Left hindlimb (tissue), 1 donor: ENCODE measurements around the gene ZNF500.
"Not testable (repeated sequence)": the region's sequence is repeated elsewhere in the genome, so short reads cannot be mapped to it uniquely, and the experiment has no call there.

Experiments used
- DNase-seq: peaks from one replicate; pipeline ENCODE4 v3.0.0-alpha.2; 2018

ZNF500 gene

DNA sequence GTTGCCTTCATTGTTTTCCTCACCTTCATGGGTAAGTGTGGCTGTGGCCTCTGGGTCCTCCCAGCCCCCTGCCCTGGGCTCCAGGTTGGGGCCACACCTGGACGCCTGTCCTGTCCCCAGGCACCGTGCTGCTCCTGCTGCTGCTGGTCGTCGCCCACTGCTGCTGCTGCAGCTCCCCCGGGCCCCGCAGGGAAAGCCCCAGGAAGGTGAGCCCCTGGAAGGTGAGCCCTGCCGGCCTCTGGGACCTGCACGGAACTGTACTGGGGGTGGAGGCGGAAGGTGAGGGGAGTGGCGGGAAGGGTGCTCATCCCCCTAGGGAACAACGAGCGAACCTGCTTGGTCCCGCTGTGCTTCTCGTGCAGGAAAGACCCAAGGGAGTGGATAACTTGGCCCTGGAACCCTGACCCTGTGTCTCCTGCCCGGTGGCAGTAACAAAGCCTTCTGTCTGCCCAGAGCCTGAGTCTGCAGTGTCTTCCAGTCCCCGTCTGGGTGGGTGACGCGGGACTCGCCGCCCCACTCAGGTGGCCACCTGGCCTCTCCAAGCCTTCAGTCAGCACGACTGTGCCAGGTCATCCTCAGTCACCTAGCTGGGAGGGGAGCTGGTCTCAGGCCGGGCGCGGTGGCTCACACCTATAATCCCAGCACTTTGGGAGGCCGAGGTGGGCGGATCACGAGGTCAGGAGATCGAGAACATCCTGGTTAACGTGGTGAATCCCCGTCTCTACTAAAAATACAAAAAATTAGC is 29.0 kb upstream of the ZNF500 start:
- DNase-seq: no peak

DNA sequence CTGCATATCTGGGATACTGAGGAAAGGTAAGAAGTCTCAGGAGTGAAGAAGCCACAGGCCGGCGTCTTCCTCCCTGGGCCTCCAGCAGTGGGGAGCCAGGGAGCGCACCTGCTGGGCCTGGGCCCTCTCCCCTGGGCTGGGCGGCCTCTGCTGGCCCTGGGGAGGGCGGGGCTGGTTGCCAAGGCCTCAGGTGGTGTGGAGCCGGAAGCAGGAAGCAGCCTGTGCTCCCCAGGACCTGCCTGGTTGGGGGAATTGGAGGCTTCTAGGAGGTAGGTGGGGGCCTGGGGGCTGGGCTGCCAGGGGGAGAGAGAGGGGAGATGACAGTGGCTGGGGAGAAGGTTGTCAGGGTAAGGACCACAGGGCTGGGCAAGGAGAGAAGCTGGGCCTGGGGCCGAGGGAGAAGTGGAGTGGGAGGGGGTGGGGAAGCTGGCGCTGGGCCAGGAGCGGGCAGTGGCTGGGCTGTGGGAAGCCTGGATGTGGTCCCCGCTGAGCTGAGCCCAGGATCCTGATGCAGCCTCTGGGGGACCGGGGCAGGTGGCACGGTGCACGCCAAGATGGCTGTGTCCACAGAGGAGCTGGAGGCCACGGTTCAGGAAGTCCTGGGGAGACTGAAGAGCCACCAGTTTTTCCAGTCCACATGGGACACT is 28.3 kb upstream of the ZNF500 start, which contains the start of gene SMIM22:
TSS of gene SMIM22 (plus strand) at position 189 of the 647 bp plus-strand sequence. CDS start at position 555, 366 bp downstream.
- no peak for DNase-seq

DNA sequence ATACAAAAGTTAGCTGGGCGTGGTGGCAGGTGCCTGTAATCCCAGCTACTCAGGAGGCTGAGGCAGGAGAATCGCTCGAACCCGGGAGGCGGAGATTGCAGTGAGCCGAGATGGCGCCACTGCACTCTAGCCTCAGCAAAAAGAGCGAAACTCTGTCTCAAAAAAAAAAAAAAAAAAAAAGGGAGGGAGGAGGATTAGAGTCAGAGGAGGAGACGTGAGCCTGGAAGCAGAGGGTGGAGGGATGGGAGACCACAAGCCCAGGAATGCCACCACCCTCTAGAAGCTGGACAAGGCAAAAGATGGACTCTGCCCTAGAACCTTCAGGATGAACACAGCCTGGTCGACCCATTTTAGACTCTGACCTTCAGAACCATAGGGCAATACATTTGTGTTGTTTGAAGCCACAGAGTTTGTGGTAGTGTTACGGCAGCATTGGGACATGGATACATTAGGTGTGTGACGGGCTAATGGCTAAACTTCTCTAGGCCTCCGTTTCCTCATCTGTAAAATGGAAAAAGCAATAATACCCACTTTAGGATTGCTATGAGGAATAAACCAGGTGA is 26.1 kb upstream of the ZNF500 start:
- DNase-seq: no peak

DNA sequence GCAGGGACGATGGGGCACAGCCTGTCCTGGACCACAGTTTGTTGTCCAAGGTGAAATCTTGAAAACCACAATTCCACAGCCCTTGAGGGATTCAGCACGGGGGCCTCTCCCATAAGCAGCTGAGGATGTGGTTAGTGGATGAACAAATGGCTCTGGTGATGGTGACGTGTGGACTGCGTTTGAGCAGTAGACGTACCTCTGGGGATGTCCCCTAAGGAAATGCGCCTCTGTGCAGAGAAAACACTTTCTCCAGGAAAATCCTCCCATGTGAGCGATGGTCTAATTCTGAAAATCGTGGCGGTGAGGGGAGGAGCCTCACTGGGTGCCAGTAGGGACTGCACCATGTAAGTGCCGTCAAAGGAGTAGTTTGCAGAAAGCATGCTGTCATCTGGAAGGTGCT is 23.9 kb upstream of the ZNF500 start:
- DNase-seq: no peak

DNA sequence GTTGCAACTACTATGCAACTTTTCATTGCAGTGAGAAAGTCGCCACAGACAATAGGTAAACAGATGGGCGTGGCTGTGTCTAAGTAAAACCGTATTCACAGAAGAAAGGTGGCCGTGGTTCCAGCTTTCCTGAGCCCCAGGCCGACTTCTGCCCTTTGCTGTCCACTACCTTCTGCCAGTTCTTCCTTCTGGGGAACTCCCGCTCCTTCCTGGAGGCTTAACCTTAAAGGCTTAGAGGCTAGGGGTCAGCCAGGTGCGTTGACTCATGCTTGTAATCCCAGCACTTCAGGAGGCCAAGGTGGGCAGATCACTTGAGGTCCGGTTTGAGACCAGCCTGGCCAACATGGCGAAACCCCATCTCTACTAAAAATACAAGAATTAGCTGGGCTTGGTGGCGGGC is 23.3 kb upstream of the ZNF500 start:
- DNase-seq: no peak

DNA sequence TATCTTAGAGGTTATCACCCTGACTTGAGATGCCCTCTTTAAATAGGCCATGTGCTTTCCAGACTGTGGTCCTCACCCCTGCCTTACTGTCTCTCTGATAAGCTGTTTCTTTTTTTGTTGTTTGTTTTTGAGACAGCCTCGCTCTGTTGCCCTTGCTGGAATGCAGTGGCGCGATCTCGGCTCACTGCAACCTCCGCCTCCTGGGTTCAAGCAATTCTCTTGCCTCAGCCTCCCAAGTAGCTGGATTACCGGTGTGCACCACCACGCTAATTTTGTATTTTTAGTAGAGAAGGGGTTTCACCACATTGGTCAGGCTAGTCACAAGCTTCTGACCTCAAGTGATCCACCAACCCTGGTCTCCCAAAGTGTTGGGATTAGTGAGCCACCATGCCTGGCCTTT is 21.9 kb upstream of the ZNF500 start:
- DNase-seq: no peak

DNA sequence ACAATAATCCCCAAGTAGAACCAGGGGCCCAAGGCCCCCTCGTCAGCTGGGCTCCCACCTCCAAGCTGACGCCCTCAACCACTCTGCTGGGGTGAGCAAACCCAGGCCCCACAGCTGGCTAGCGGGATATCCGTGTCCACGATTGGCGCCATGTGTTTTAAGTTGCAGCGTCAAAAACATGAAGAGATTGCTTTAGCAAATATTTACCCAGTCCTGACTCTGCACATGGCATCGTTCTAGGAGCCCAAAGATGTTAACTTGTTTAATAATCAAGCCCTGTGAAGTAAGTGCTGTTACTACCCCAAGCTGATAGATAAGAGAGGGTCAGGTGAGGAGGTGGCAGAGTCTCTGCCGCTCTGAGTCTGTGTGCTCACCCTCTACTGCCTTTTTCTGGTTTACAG is 21.5 kb upstream of the ZNF500 start:
- DNase-seq: no peak

DNA sequence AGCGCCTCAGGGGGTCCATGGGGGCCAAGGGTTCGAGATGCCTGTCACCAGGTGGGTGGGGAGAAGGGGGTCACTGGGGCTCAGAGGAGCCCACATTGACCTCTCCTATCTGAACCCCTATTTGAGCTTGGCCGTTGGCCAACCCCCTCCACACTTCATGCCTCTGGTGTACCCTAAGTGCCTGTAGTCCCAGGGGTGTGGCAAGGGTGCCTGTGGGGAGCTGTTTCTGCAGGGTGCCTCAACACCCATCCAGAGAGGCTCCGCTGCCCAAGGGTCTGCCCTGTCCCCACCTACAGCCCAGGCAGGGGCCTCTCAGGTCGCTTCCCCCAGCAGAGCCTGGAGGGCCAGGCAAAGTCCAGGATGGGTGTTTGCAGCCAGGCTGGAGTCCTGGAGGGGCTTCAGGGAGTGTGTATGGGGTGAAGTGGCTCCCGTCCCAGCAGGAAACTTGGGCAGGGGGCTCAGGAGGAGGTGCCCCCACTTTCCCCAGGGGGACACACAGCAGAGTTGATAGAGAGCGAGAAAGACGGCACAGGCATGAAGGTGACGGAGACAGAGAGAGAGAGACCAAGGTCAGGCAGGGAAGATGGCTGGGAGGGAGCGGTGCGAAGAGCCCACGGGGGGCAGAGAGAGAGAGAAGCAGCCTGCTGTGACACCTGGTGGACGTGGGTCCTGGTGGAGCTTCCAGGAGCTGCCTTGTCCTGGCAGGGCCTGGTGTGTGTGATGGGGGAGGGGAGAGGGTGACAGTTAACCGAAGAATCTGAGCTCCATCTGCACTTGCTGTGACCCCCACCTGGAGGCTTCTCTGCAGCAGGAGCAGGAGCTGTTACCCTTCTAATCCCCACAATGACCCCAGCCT is 20.9 kb upstream of the ZNF500 start, which contains the start of gene SEPTIN12:
TSS of gene SEPTIN12 (minus strand) at position 719 of the 856 bp plus-strand sequence. CDS start at position 19, 700 bp downstream.
- no peak for DNase-seq

DNA sequence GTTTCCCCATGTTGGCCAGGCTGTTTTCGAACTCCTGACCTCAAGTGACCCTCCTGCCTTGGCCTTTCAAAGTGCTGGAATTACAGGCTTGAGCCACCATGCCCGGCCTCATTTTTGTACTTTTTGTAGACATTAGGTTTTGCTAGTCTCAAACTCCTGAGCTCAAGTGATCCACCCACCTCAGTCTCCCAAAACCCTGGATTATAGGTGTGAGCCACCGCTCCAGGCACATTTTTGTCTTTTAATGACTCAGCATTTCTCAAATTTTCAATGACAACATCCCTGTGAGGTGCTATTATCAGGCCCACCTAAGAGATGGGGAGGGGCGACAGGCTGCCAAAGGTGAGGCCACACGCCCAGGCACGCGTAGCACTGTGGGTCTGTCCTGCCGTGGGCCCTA is 20.1 kb upstream of the ZNF500 start:
- no peak for DNase-seq

DNA sequence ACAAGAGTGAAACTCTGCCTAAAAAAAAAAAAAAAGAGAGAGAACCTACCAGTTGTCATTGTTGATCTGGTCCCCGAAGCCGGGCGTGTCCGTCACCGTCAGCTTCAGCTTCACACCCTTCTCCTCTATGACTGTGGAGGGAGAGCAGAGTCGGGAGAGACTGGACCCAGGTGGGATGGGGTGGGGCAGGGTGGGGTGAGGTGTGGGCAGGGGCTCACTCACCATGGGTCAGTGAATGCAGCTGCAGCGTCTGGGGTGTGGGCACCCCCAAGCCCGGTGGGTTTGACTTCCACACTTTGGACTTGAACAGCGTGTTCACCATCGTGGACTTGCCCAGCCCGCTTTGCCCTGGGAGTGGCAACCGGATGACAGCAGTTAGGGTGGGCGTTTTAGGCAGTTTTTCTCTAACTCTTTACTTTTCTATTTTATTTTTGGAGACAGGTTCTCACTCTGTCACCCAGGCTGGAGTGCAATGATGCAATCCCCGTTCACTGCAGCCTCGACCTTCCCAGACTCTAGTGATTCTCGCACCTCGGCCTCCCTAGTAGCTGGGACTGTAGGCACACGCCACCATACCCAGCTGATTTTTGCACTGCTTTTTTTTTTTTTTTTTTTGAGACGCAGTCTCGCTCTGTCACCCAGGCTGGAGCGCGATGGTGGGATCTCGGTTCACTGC is 18.9 kb upstream of the ZNF500 start:
- DNase-seq: no peak

DNA sequence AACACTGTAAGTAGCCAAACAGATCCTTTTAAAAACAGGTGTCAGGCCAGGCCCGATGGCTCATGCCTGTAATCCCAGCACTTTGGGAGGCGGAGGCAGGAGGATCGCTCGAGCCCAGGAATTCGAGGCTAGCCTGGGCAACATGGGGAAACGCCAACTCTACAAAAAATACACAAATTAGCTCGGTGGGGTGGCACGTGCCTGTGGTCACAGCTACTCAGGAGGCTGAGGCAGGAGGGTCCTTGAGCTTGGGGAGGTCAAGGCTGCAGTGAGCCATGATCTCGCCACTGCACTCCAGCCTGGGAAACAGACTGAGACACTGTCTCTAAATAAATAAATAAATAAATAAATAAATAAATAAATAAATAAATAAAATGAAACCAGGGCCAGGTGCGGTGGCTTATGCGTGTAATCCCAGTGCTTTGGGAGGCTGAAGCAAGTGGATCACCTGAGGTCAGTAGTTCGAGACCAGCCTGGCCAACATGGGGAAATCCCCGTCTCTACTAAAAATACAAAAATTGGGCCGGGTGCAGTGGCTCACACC is 17.6 kb upstream of the ZNF500 start:
- DNase-seq: not testable (repeated sequence)

DNA sequence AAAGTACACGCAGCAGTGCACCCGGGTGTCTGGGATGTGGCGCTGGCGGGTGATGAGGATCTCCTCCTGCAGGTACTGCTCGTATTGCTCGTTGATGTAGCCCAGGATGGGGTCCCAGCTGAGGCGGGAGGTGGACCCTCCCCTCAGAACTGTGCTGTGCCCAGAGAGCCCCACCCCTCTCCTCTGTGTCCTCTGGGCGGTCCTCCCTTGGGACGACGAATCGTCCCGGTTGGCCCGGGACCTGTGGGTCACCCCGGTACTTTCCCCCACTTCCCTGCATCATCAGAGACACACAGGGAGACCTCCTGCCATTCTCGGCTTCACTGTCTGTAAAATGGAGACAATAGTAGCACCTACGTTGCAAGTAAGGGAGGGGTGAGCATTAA is 17.0 kb upstream of the ZNF500 start:
- DNase-seq: no peak

DNA sequence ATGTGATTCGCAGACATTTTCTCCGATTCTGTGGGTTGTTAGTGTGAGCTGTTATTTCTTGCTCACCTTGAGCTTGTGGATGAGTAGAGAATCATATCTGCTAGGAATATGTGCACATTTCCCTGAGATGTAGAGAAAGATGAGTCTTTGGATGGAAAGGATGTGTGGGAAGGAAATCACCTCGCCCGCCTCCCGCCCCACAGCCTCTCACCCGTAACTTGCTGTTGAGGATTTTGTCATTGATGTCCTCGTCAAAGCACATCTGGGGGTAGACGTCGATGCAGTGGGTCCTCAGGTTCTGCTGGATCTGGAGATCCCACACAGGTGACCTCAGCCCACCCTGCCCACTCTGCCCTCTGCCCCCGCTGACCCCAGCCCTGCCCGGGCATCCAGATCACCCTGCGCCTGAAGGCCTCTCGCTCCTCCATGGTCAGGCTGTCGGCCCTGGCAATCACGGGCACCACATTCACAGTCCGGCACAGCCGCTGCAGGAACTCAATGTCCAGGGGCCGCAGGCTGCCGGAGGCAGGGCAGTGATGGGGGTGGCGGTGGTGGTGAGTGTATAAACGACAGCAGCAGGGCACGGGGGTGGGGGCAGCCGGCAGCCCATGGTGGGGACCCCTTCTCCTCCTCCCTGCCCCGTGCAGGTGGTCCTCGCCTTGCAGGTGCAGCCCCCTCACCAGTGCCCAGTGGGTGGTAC is 16.4 kb upstream of the ZNF500 start:
- no peak for DNase-seq

DNA sequence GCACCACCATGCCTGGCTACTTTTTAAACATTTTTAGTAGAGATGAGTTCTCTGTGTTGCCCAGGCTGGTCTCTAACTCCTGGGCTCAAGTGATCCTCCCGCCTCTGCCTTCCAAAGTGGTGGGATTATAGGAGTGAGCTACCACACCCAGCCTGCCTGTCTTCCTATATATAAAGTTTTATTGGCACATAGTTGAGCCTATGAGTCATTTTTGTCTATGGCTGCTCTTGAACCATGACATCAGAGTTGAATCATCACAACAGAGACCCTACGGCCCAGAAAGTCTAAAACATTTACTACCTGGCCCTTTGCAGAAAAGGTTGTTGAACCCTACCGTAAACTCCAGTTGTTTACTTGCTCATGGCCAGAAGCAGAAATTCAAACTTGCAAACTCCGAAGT is 13.3 kb upstream of the ZNF500 start:
- no peak for DNase-seq

DNA sequence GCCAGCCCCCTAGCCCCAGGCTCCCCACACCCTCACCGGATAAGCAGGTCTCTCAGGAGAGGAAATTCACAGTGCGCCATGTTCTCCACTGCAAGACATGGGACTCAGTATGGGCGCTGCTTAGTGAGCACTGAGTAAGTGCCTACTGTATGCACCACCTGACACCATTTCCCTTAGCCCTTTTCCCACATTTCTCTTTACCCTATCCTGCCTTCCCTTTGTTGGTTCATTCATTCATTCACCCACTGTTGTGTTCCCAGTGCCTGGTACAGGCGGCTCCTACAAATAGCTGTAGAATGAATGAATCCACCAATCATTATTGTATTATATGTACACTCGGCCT is 11.1 kb upstream of the ZNF500 start:
- DNase-seq: no peak

DNA sequence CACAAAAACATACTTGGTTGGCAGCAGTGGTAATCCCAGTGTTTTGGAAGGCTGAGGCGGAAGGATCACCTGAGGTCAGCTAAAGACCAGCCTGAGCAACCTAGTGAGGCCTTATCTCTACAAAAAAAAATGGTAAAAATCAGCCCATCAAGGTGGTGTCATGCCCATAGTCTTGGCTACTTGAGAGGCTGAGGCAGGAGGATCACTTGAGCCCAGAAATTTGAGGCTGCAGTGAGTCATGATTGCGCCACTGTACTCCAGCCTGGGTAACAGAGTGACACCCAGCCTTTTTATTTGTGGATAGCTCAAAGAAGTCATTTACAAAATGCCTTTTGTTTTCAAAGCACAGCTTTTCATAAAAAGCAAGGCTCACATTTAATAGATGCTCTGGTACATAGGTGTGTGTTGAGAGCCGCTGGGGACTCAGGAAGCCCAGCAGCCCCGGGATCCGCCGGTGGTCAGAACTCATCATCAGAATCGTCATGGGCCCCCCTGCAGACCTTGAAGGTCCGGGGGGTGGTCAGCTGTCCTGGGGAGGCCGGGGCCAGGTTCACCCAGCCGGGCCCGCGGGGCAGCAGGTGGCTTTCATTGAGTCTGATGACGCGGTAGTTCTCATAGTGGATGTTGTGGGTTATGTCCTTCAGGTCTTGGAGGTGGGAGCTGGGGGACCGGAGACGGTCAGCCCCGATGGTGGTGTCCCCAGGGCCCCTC is 10.5 kb upstream of the ZNF500 start:
- DNase-seq: no peak

DNA sequence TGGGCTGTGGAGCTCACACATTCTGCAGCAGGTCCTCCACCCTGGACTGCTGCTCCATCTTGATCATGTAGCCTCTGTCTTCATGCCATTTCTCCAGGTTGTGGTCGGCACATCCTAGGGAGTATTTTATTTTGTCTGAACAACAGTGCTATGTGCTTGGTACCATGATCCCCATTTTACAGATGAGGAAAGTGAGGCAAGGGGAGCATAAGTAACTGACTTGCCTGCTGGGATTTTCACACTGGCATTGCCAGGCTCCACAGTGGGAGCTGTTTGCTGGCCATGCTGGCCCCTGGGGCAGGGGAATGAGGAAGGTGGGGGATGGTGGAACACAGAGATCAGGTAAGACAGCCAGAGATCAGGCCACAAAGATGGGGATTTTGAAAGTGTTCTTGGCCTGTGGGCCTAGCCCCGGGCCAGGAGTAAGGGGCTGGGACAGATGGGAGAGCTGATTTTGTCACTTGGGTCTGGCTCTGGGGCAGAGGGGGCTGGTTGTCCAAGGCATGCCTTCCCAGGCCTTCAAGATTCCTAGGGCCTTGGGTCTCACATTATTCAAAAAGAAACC is 9.3 kb upstream of the ZNF500 start:
- no peak for DNase-seq

DNA sequence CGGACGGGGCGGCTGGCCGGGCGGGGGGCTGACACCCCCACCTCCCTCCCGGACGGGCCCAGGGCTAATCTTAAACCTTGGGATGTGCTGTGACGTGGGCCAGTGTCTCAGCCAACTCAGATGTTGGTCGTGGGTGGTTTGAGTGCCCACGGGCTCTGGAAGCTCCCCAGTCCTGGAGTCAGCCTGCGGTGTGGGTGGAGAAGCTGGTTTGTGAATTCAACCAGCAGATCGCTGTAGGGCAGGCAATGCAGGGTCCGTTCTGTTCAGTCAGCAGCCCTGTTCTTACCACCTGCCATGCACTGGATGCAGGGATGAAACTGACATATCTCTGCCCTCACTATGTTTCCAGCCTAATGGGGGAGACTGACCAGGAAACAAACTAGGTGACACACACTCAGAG is 8.0 kb upstream of the ZNF500 start:
- DNase-seq: no peak

DNA sequence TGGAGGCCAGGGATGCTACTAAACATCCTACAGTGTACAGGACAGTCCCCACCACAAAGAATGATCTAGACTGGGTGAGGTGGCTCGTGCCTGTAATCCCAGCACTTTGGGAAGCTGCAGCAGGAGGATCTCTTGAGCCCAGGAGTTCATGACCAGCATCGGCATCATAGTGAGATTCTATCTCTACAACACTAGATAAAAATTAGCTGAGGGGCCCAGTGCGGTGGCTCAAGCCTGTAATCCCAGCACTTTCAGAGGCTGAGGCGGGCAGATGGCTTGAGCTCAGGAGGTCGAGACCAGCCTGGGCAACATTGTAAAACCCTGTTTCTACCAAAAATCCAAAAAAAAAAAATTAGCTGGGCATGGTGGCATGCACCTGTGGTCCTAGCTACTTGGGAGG is 5.4 kb upstream of the ZNF500 start:
- no peak for DNase-seq

DNA sequence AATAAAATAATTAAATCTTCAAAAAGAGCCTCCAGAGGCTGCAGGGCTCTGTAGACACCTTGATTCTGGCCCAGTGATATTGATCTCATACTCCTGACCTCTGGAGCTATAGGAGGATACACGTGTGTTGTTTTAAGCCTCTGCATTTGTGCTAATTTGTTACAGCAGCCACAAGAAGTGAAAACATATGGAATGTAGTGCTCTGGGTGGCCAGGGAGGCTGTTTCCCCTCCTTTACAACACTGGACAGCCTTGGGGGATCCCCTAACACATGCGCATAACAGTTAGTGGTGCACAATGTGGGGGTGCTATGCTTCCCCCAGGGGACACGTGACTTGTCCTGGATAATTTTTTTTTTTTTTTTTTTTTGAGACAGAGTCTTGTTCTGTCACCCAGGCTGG is 4.7 kb upstream of the ZNF500 start:
- DNase-seq: no peak

DNA sequence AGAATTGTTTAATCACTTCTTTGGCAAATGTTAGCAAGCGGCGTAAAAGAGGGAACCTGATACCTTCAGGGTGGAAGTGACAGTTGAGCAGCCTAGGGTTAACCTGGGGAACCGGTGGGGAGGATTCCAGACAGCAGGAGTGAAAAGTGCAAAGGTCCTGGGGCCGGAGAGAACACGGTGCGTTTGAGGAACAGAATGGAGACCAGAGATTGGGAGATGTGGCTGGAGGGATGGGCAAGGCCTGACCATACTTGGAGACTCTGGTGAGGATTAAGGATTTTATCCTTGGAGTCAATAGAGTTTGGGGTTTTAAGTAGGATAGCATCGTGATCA is 2.3 kb upstream of the ZNF500 start:
- no peak for DNase-seq
